ENCODE measurements around the gene NFATC2.

- TF ChIP-seq, protein P1, sequence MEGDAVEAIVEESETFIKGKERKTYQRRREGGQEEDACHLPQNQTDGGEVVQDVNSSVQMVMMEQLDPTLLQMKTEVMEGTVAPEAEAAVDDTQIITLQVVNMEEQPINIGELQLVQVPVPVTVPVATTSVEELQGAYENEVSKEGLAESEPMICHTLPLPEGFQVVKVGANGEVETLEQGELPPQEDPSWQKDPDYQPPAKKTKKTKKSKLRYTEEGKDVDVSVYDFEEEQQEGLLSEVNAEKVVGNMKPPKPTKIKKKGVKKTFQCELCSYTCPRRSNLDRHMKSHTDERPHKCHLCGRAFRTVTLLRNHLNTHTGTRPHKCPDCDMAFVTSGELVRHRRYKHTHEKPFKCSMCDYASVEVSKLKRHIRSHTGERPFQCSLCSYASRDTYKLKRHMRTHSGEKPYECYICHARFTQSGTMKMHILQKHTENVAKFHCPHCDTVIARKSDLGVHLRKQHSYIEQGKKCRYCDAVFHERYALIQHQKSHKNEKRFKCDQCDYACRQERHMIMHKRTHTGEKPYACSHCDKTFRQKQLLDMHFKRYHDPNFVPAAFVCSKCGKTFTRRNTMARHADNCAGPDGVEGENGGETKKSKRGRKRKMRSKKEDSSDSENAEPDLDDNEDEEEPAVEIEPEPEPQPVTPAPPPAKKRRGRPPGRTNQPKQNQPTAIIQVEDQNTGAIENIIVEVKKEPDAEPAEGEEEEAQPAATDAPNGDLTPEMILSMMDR (IDR thresholded peaks at IDR 0.05) = no peak
- no peak for TF ChIP-seq POLR2A (IDR thresholded peaks at IDR 0.05)
These were observed 57.7 kb downstream of the NFATC2 start for GRCh38 chr20:51484831-51485230.
